ENCODE results near the gene SRSF5.

Gene SRSF5

GRCh38 chr14:69779088-69779487 is 12.1 kb downstream of the SRSF5 start:
- H3K4me3 ChIP-seq (ENCODE audit: low read length): no peak overlapping the region
- TF ChIP-seq CTCF (conservative IDR thresholded peaks at IDR 0.05; ENCODE audit: low read depth, low read length): no peak
- DNase-seq (ENCODE audit: low read depth): no peak

GRCh38 chr14:69780092-69780491 is 13.2 kb downstream of the SRSF5 start:
- no peak for TF ChIP-seq CTCF (conservative IDR thresholded peaks at IDR 0.05; ENCODE audit: low read depth, low read length)
- DNase-seq (ENCODE audit: low read depth): no peak
- H3K4me3 ChIP-seq (ENCODE audit: low read length): no peak overlapping the region

- no peak for TF ChIP-seq CTCF (conservative IDR thresholded peaks at IDR 0.05; ENCODE audit: low read depth, low read length)
- no peak for DNase-seq (ENCODE audit: low read depth)
- no peak overlapping the region for H3K4me3 ChIP-seq (ENCODE audit: low read length)
These were observed 14.0 kb downstream of the SRSF5 start for GRCh38 chr14:69780952-69781351.

- no peak for TF ChIP-seq CTCF (conservative IDR thresholded peaks at IDR 0.05; ENCODE audit: low read depth, low read length)
- DNase-seq (ENCODE audit: low read depth): no peak
- no peak overlapping the region for H3K4me3 ChIP-seq (ENCODE audit: low read length)
These were observed 18.0 kb downstream of the SRSF5 start for GRCh38 chr14:69784942-69785341.

GRCh38 chr14:69786603-69787002 is 19.7 kb downstream of the SRSF5 start:
- H3K4me3 ChIP-seq (ENCODE audit: low read length): no peak overlapping the region
- TF ChIP-seq CTCF (conservative IDR thresholded peaks at IDR 0.05; ENCODE audit: low read depth, low read length): no peak

GRCh38 chr14:69789118-69789640 is 22.2 kb downstream of the SRSF5 start:
- DNase-seq (ENCODE audit: low read depth): no peak
- no peak overlapping the region for H3K4me3 ChIP-seq (ENCODE audit: low read length)
- no peak for TF ChIP-seq CTCF (conservative IDR thresholded peaks at IDR 0.05; ENCODE audit: low read depth, low read length)

More at GRCh38 chr14:69786603-69787002, 19.7 kb downstream of the SRSF5 start:
- no peak for DNase-seq (ENCODE audit: low read depth)

GRCh38 chr14:69792887-69793421 is 26.0 kb downstream of the SRSF5 start:
- no peak overlapping the region for H3K4me3 ChIP-seq (ENCODE audit: low read length)
- no peak for DNase-seq (ENCODE audit: low read depth)
- TF ChIP-seq CTCF (conservative IDR thresholded peaks at IDR 0.05; ENCODE audit: low read depth, low read length): no peak
